Heart right ventricle (tissue), 16 donors: ENCODE results near the gene ZNF385C. TPM values are rescaled to one million over a fixed set of nuclear protein-coding genes. Genes with fewer than 3 reads are reported as not detected.

Experiments used
- ATAC-seq, 8 donors: fragments of 200-7000 bp; cut with Tn5 transposase; one replicate each; pipeline ENCODE4 v1.9.1; 2020; ENCODE audit warnings: mild to moderate bottlenecking in 8 of 8, moderate library complexity in 8 of 8, moderate number of reproducible peaks in 1 of 8
- DNase-seq, 2 donors: peaks; one replicate each; pipeline ENCODE4 v3.0.0-alpha.2; 2020
- H3K27ac ChIP-seq, 10 donors: fragments of 200-600 bp; sonication (generic) in 2 of 10; one replicate each; pipeline versions ENCODE4 v1.5.0 to v1.8.0; 2020 to 2022; ENCODE audit warnings: mild to moderate bottlenecking in 3 of 10
- H3K27me3 ChIP-seq, 7 donors: fragments of 200-600 bp; one replicate each; pipeline ENCODE4 v1.8.0; 2021 to 2022; ENCODE audit warnings: mild to moderate bottlenecking in 2 of 7
- H3K36me3 ChIP-seq, 9 donors: fragments of 200-600 bp; sonication (generic) in 1 of 9; one replicate each; pipeline versions ENCODE4 v1.5.0 to v1.8.0; 2020 to 2022; ENCODE audit warnings: mild to moderate bottlenecking in 2 of 9
- H3K4me1 ChIP-seq, 9 donors: fragments of 200-600 bp; sonication (generic) in 1 of 9; one replicate each; pipeline versions ENCODE4 v1.5.0 to v1.8.0; 2020 to 2022; ENCODE audit warnings: mild to moderate bottlenecking in 4 of 9
- H3K4me3 ChIP-seq, 10 donors: fragments of 200-600 bp; sonication (generic) in 2 of 10; one replicate each; pipeline versions ENCODE4 v1.5.0 to v1.8.0; 2020 to 2022; ENCODE audit warnings: mild to moderate bottlenecking in 7 of 10, moderate library complexity in 2 of 10
- H3K9me3 ChIP-seq, 11 donors: fragments of 200-600 bp in 10 of 11; sonication (generic) in 2 of 11; one replicate each; pipeline versions ENCODE4 v1.5.0 to v1.8.0; 2013 to 2022; ENCODE audit warnings: mild to moderate bottlenecking in 2 of 11, control low read depth in 1 of 11, moderate library complexity in 1 of 11
- WGBS, 2 donors: extraction: QIAGEN DNeasy Blood & Tissue Kit; methylation state at CpG; one replicate each; pipeline ENCODE4 v1.1.7; 2013; ENCODE audit warnings: inconsistent platforms in 1 of 2; 5-methylcytosine and 5-hydroxymethylcytosine counted together
- intact Hi-C, 10 donors: fragments of 100-400 bp; cut with DNase I; formaldehyde crosslinking; loops; one replicate each; pipeline versions ENCODE4 v1.11.1 to v1.14.2; 2022
- polyA plus RNA-seq, 2 donors: library from polyadenylated mRNA; stranded (reverse); fragments of 200-250 nt; gene quantifications; one replicate each; pipeline ENCODE4 v1.2.3, GENCODE V29; 2013
- total RNA-seq, 10 donors: library from RNA; stranded (reverse); fragmentation: NEBNext Ultra II Directional in 3 of 10; extraction: Animal tissue kit (Norgen Biotek cat#: 25700) in 3 of 10; gene quantifications; one replicate each; pipeline versions ENCODE4 v1.2.1 to v1.2.4, GENCODE V29; 2021 to 2023
- TF ChIP-seq, protein P1 (sequence below), 9 donors: fragments of 200-600 bp; sonication (generic) in 2 of 9; IDR thresholded peaks; one replicate each; pipeline versions ENCODE4 v1.5.0 to v1.8.0; 2021 to 2022; ENCODE audit warnings: antibody characterized with exemption in 9 of 9, mild to moderate bottlenecking in 5 of 9, moderate library complexity in 1 of 9
- donor health status: Arrhythmogenic right ventricular cardiomyopathy.
- donor health status: ischemic (EF 13 %, LVEDD 7.1; RV severe dilation, severe dysfunction).
- donor health status: healthy with polysubstance abuse.
- donor health status: DM: no; HTN: yes; CAD: no.
- donor health status: DM: no; HTN: no; CAD: no.
- donor health status: ischemic (EF 25% LVEDD 6.9; RV normal size, moderate dysfunction).
- donor health status: ischemic (EF 25% LVEDD 5.7; RV mildly dilated, moderate dysfunction).
- donor health status: healthy.
- donor health status: DM: yes; HTN: yes; CAD: no.
- donor health status: Ischemic cardiomyopathy.
- donor health status: ischemic (EF 35%, LVEDD 5.7; RV mildly dilated, moderate dysfunction).
- donor health status: nonischemic (EF 11% LVEDD 7.7; RV severe dilation, severe dysfunction).
- donor health status: DM: yes; HTN: yes; CAD: no.
- donor health status: PGD.
- donor health status: ischemic (EF 29% LVEDD 5.4; RV normal size, mild dysfunction).
- donor health status: nonischemic (EF 23%, LVEDD 6.1; RV moderate dilation, normal function).

ZNF385C gene
- total and polyA plus RNA-seq, 12 donors, result 0.09 to 0.56 (median 0.24) TPM; not detected in 1

DNA sequence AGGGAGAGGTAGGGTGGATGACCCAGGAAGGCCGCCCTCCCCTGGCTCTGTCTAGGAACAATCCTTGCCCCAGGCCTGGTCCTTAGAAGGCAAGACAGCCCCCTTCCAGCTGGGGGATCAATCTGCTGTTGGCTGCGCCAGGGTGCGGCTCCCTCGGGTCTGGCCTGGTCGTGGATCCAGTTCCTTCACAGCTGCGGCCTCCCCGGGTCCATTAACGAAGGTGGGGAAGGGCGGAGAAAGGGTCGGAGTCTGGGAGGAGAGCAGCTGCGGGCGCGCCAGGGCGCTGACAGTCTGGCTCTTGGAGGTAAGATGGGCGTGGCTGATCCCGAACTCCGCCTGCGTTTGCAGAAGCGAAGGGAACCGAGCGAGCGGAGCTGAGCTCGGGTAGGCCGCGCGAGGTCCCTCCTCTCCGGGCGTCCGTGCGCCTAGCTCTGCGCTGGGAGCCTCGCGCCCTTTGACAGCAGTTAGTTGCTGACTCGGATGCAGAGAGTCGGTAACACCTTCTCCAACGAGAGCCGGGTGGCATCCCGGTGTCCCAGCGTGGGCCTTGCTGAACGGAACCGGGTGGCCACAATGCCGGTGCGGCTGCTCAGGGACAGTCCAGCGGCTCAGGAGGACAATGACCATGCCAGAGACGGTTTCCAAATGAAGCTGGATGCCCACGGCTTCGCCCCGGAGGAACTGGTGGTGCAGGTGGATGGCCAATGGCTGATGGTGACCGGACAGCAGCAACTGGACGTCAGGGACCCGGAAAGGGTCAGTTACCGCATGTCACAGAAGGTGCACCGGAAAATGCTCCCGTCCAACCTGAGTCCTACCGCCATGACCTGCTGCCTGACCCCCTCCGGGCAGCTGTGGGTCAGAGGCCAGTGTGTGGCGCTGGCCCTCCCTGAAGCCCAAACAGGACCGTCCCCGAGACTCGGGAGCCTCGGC lies 24.4 kb upstream of the ZNF385C start, which contains the start of gene HSPB9:
Gene HSPB9, plus strand, starts transcription at position 434 of the 933 bp plus-strand sequence. Its CDS starts 47 bp downstream, at position 481.
- TF ChIP-seq, protein P1, sequence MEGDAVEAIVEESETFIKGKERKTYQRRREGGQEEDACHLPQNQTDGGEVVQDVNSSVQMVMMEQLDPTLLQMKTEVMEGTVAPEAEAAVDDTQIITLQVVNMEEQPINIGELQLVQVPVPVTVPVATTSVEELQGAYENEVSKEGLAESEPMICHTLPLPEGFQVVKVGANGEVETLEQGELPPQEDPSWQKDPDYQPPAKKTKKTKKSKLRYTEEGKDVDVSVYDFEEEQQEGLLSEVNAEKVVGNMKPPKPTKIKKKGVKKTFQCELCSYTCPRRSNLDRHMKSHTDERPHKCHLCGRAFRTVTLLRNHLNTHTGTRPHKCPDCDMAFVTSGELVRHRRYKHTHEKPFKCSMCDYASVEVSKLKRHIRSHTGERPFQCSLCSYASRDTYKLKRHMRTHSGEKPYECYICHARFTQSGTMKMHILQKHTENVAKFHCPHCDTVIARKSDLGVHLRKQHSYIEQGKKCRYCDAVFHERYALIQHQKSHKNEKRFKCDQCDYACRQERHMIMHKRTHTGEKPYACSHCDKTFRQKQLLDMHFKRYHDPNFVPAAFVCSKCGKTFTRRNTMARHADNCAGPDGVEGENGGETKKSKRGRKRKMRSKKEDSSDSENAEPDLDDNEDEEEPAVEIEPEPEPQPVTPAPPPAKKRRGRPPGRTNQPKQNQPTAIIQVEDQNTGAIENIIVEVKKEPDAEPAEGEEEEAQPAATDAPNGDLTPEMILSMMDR (IDR thresholded peaks at IDR 0.05), result no peak
- peak within 1 kb of the TSS in 7 of 10 donors; percentile 13 to 84 (median 70) for H3K27ac ChIP-seq
- no peaks in the 10 kb centered on the region for H3K27me3 ChIP-seq
- peaks cover 5 to 37% (median 20%) of the 10 kb centered on the region in 9 donors for H3K4me1 ChIP-seq
- 52 to 65% methylated on average over 61 of the region's 61 CpGs for WGBS, 2 donors
- ATAC-seq (peak in 6 of 8 donors; percentile 5 to 40 (median 24)), DNase-seq (peak in 1 of 2 donors; percentile 58)
- intact Hi-C loops, result loop anchor here in 3 of 10 donors (5.0 to 10.0 kb wide), 3 partner anchors 60 to 400 kb away; partner anchors contain the start of gene KCNH4 (in 2 of the 3)
- no peaks in the 10 kb centered on the region for H3K9me3 ChIP-seq
- H3K36me3 ChIP-seq, result peaks cover 0 to 56% (median 17%) of the 10 kb centered on the region in 9 donors
- peak within 1 kb of the TSS in 3 of 10 donors; percentile 8 to 83 (median 26) for H3K4me3 ChIP-seq

DNA sequence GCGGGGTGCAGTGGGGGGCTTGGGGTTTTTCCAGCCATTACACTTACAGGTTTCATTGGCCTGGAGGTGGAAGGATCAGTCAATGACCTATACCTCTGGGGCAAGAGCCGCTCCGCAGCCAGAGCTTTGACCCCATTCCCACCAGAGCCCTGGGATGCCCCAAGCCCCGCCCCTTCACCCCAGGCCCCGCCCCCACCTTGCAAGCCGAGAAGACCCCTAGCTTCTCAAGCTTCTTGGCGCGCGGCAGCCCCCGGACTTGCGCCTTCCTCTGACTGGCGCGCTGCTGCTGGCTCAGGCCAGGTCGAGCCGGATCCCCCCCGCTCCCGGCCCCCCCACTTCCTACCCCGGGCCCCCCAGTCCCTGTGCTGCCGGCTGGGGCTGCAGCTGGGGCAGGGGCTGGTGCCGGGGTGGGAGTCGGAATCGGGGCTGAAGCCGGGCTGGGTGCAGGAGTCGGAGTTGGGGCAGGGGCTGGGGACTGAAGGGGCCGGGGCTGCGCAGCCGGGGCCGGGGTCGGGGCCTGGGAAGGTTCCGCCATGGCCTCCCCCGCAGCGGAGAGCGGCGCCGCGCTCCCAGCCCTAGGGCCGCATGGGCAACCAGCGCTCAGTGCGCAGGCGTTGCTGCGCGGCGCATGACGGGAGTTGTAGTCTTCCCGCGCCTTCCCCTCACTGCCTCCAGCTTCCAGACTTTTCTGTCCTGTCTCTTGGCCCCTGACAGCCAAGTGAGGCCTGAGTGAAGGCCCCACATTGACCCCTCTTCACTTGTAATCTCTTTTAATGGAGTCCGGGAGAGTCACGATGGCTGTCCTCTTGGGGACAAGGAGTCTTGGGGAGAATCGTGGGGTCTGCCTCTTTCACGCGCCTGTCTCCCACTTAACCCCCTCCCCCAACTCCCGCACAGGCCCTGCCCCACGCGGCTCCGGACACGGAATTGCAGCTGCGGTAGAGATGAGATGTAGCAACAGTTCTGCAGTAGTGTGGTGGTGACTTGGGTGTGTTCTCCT lies 22.8 kb upstream of the ZNF385C start, which contains the start of gene KAT2A:
Gene KAT2A, minus strand, starts transcription at position 598 of the 1,000 bp plus-strand sequence. Its CDS starts 63 bp downstream, at position 535.
- TF ChIP-seq, protein P1 (IDR thresholded peaks at IDR 0.05), result no peak
- ATAC-seq, result peak; percentile 87 to 94 (median 92)
- H3K4me3 ChIP-seq, result peak within 1 kb of the TSS; percentile 77 to 94 (median 82)
- H3K9me3 ChIP-seq, result no peaks in the 10 kb centered on the region
- H3K27me3 ChIP-seq, result no peaks in the 10 kb centered on the region
- peaks cover 0 to 56% (median 10%) of the 10 kb centered on the region in 9 donors for H3K36me3 ChIP-seq
- H3K27ac ChIP-seq, result peak within 1 kb of the TSS in 9 of 10 donors; percentile 68 to 84 (median 75)
- 7 to 9% methylated on average over 51 to 57 of the region's 57 CpGs for WGBS, 2 donors
- intact Hi-C loops, result loop anchor here in 3 of 10 donors (5.0 to 10.0 kb wide), 3 partner anchors 61 to 401 kb away; partner anchors contain the start of gene KCNH4 (in 2 of the 3)
- DNase-seq, result peak; percentile 80 to 86
- peaks cover 5 to 47% (median 22%) of the 10 kb centered on the region in 9 donors for H3K4me1 ChIP-seq

DNA sequence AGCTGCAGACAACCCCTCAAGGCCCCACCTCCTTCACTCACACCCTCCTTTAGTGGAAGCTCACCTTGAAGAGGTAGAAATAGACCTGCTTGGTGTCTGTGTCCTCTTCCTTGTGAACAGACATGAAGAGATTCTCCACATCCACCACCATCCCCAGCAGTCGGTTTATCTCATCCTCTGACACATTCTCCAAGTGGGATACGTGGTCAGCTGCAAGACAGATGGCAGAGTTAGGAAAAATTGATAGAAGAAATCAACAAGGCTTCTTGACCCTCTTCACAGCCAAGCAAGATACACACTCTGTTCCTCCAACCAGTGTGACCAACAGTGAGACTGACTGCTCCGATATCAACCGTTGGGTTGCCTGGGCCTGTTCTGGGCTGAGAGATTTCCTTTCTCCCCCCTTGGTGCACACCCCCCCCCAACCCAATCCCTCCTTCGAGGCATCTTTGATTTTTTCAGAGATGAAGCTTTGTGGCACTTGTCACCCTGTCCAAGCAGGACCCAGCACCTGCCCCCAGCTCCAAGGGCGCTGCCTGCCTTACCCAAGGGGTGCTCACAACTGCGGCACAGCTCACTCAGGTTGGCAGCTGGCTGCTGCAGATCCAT lies 22.0 kb upstream of the ZNF385C start:
- Histone ChIP-seq H3K27me3 (no peaks in the 10 kb centered on the region), H3K36me3 (peaks cover 0 to 56% (median 2%) of the 10 kb centered on the region in 9 donors), H3K4me3 (peak overlapping the region in 9 of 10 donors; percentile 77 to 94 (median 81)), H3K9me3 (no peaks in the 10 kb centered on the region), H3K27ac (peak overlapping the region in 3 of 10 donors; percentile 68 to 84 (median 78)), H3K4me1 (peaks cover 5 to 47% (median 22%) of the 10 kb centered on the region in 9 donors)
- WGBS, 2 donors, result 49 to 62% methylated on average over 7 of the region's 7 CpGs
- TF ChIP-seq, protein P1 (IDR thresholded peaks at IDR 0.05), result no peak
- ATAC-seq (peak in 1 of 8 donors; percentile 1), DNase-seq (no peak)
- intact Hi-C loops, result loop anchor here in 3 of 10 donors (5.0 to 10.0 kb wide), 3 partner anchors 62 to 402 kb away; partner anchors contain the start of gene KCNH4 (in 2 of the 3)
